ENCODE measurements around the gene SPTA1.

DNA sequence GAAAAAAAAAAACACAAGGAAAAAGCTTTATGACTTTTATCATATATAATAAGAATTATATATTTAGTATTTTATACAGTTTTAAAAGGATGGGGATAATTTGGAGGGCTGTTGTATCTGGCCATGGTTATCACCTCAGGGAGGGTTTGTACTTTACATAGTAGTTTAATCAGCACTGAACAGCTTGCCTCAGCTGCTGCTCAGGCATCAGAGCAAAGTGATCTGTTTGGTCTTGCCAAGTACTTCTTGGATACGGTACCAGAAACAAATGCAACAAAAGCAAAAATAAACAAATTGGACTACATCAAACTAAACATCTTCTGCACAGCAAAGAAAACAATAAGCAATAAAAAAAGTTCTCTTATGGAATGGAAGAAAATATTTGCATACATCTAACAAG is 2.6 kb upstream of the SPTA1 start:
- TF ChIP-seq, protein P1, sequence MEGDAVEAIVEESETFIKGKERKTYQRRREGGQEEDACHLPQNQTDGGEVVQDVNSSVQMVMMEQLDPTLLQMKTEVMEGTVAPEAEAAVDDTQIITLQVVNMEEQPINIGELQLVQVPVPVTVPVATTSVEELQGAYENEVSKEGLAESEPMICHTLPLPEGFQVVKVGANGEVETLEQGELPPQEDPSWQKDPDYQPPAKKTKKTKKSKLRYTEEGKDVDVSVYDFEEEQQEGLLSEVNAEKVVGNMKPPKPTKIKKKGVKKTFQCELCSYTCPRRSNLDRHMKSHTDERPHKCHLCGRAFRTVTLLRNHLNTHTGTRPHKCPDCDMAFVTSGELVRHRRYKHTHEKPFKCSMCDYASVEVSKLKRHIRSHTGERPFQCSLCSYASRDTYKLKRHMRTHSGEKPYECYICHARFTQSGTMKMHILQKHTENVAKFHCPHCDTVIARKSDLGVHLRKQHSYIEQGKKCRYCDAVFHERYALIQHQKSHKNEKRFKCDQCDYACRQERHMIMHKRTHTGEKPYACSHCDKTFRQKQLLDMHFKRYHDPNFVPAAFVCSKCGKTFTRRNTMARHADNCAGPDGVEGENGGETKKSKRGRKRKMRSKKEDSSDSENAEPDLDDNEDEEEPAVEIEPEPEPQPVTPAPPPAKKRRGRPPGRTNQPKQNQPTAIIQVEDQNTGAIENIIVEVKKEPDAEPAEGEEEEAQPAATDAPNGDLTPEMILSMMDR (IDR thresholded peaks at IDR 0.05 in 2 of 3, conservative IDR thresholded peaks at IDR 0.05 in 1 of 3; ENCODE audit: borderline replicate concordance in 1 of 3, insufficient read depth in 1 of 3, low read depth in 2 of 3, low read length in 2 of 3), result no peak
- no peak for TF ChIP-seq POLR2AphosphoS5 (IDR thresholded peaks at IDR 0.05; ENCODE audit: low read depth, low read length)
- no peak for TF ChIP-seq CEBPB (IDR thresholded peaks at IDR 0.05; ENCODE audit: low read depth)
- no peak for TF ChIP-seq SIN3A (IDR thresholded peaks at IDR 0.05; ENCODE audit: low read depth)
- TF ChIP-seq, protein P2, sequence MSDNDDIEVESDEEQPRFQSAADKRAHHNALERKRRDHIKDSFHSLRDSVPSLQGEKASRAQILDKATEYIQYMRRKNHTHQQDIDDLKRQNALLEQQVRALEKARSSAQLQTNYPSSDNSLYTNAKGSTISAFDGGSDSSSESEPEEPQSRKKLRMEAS (IDR thresholded peaks at IDR 0.05), result no peak
- no peak for TF ChIP-seq POLR2A (IDR thresholded peaks at IDR 0.05; ENCODE audit: borderline replicate concordance, extremely low read depth, insufficient read depth, insufficient read length)
- no peak for TF ChIP-seq EZH2 (IDR thresholded peaks at IDR 0.05)
- TF ChIP-seq, protein P3, sequence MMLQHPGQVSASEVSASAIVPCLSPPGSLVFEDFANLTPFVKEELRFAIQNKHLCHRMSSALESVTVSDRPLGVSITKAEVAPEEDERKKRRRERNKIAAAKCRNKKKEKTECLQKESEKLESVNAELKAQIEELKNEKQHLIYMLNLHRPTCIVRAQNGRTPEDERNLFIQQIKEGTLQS (IDR thresholded peaks at IDR 0.05), result no peak
